NCI-H1092 (cell line): ENCODE measurements around the gene SOX1.

Experiments used
- DNase-seq: peaks from one replicate; lab custom pipeline; 2025; lab: John Stamatoyannopoulos, UW

Gene SOX1

GRCh38 chr13:112067116-112067741 lies at the start of gene SOX1:
SOX1 (plus strand) TSS chr13:112067149; CDS start chr13:112067659, 510 bp downstream.
- peak; percentile 53 for DNase-seq

GRCh38 chr13:112024577-112024976 lies 42.4 kb upstream of the SOX1 start:
- DNase-seq: no peak

- DNase-seq: no peak
These were observed 39.7 kb upstream of the SOX1 start for GRCh38 chr13:112027250-112027649.

GRCh38 chr13:112028481-112028880 lies 38.5 kb upstream of the SOX1 start:
- no peak for DNase-seq

GRCh38 chr13:112029143-112029542 lies 37.8 kb upstream of the SOX1 start:
- no peak for DNase-seq

- no peak for DNase-seq
These were observed 34.6 kb upstream of the SOX1 start for GRCh38 chr13:112032186-112032993.

GRCh38 chr13:112034231-112034630 lies 32.7 kb upstream of the SOX1 start:
- DNase-seq: peak; percentile 68

- no peak for DNase-seq
These were observed 32.1 kb upstream of the SOX1 start for GRCh38 chr13:112034846-112035245.

- DNase-seq: no peak
These were observed 24.5 kb upstream of the SOX1 start for GRCh38 chr13:112042496-112042895.

GRCh38 chr13:112052213-112052612 lies 14.7 kb upstream of the SOX1 start:
- DNase-seq: no peak

- DNase-seq: no peak
These were observed 13.7 kb upstream of the SOX1 start for GRCh38 chr13:112053167-112053743.

- DNase-seq: no peak
These were observed 13.0 kb upstream of the SOX1 start for GRCh38 chr13:112053744-112054615.

GRCh38 chr13:112054616-112055015 lies 12.3 kb upstream of the SOX1 start:
- no peak for DNase-seq

- DNase-seq: no peak
These were observed 11.7 kb upstream of the SOX1 start for GRCh38 chr13:112055036-112055914.

- no peak for DNase-seq
These were observed 11.1 kb upstream of the SOX1 start for GRCh38 chr13:112055915-112056269.

GRCh38 chr13:112056284-112056727 lies 10.6 kb upstream of the SOX1 start:
- DNase-seq: peak; percentile 69

GRCh38 chr13:112056739-112057438 lies 10.1 kb upstream of the SOX1 start:
- DNase-seq: peak; percentile 36

- DNase-seq: no peak
These were observed 9.6 kb upstream of the SOX1 start for GRCh38 chr13:112057439-112057735.

GRCh38 chr13:112057736-112058518 lies 9.0 kb upstream of the SOX1 start:
- peak; percentile 70 for DNase-seq

- no peak for DNase-seq
These were observed 8.5 kb upstream of the SOX1 start for GRCh38 chr13:112058519-112058873.
